Astrocyte (in vitro differentiated cells and primary cell): ENCODE data around the gene PRAMEF13. TPM values are rescaled to one million over a fixed set of nuclear protein-coding genes. Genes with fewer than 3 reads are reported as not detected.
"Not testable (repeated sequence)": the region's sequence is repeated elsewhere in the genome, so short reads cannot be mapped to it uniquely, and the experiment has no call there.

Experiments used
- DNase-seq: peaks from one replicate; pipeline ENCODE4 v3.0.0-alpha.2; 2010; ENCODE audit warnings: low read depth
- FAIRE-seq: peaks from 2 replicates; lab custom pipeline; 2011; peaks lifted over from hg19 to GRCh38; lab: Jason Lieb, UNC
- H2AFZ ChIP-seq: 2 replicates; pipeline ENCODE4 v1.6.0; 2012; ENCODE audit warnings: low read depth, low read length, inconsistent platforms
- H3K27ac ChIP-seq: 2 replicates; pipeline ENCODE4 v1.5.1; 2011; ENCODE audit warnings: low read depth, low read length, inconsistent platforms
- H3K27me3 ChIP-seq: 2 replicates; pipeline ENCODE4 v1.6.0; 2011; ENCODE audit warnings: low read length, inconsistent platforms; ENCODE audit not compliant: insufficient read depth
- H3K36me3 ChIP-seq: 2 replicates; pipeline ENCODE4 v1.5.1; 2011; ENCODE audit warnings: low read length, inconsistent platforms; ENCODE audit not compliant: insufficient read depth
- H3K4me1 ChIP-seq: 2 replicates; pipeline ENCODE4 v1.5.1; 2011; ENCODE audit warnings: low read length, inconsistent platforms; ENCODE audit not compliant: insufficient read depth
- H3K4me2 ChIP-seq: 2 replicates; pipeline ENCODE4 v1.6.0; 2012; ENCODE audit warnings: low read length, inconsistent platforms
- H3K4me3 ChIP-seq: 2 replicates; pipeline ENCODE4 v1.5.1; 2011; ENCODE audit warnings: low read depth, mild to moderate bottlenecking, low read length, inconsistent platforms; ENCODE audit not compliant: insufficient read depth
- H3K79me2 ChIP-seq: 2 replicates; pipeline ENCODE4 v1.6.0; 2012; ENCODE audit warnings: mild to moderate bottlenecking, low read length, inconsistent platforms; ENCODE audit not compliant: insufficient read depth
- H3K9ac ChIP-seq: 2 replicates; pipeline ENCODE4 v1.6.0; 2012; ENCODE audit warnings: mild to moderate bottlenecking, low read length, inconsistent platforms
- H3K9me3 ChIP-seq: 2 replicates; pipeline ENCODE4 v1.5.1; 2012; ENCODE audit warnings: low read depth, mild to moderate bottlenecking, low read length, inconsistent platforms; ENCODE audit not compliant: insufficient read depth
- H4K20me1 ChIP-seq: 2 replicates; pipeline ENCODE4 v1.6.0; 2012; ENCODE audit warnings: low read length, inconsistent platforms; ENCODE audit not compliant: insufficient read depth
- H3K27ac Mint-ChIP-seq: one replicate; pipeline ENCODE4 v1.8.0; 2021; ENCODE audit warnings: mild to moderate bottlenecking, mixed read lengths; ENCODE audit not compliant: unreplicated experiment
- H3K27me3 Mint-ChIP-seq: one replicate; pipeline ENCODE4 v1.8.0; 2021; ENCODE audit warnings: low read depth, mixed read lengths; ENCODE audit not compliant: unreplicated experiment
- H3K36me3 Mint-ChIP-seq: one replicate; pipeline ENCODE4 v1.8.0; 2021; ENCODE audit warnings: low read depth, mixed read lengths; ENCODE audit not compliant: unreplicated experiment
- H3K4me1 Mint-ChIP-seq: one replicate; pipeline ENCODE4 v1.8.0; 2021; ENCODE audit warnings: low read depth, mixed read lengths; ENCODE audit not compliant: unreplicated experiment
- H3K4me3 Mint-ChIP-seq: one replicate; pipeline ENCODE4 v1.8.0; 2021; ENCODE audit warnings: mild to moderate bottlenecking, moderate library complexity, mixed read lengths; ENCODE audit not compliant: unreplicated experiment
- H3K9me3 Mint-ChIP-seq: one replicate; pipeline ENCODE4 v1.8.0; 2021; ENCODE audit warnings: mild to moderate bottlenecking, mixed read lengths; ENCODE audit not compliant: unreplicated experiment
- total RNA-seq: library from RNA; stranded (reverse); gene quantifications from 2 replicates; pipeline ENCODE4 v1.2.1, GENCODE V29; 2021

PRAMEF13 gene
- total RNA-seq, 1 donor from 2014 or later, result not detected

GRCh38 chr1:13171548-13171947 lies 29.7 kb downstream of the PRAMEF13 start, which contains the start of gene PRAMEF9:
Gene PRAMEF9, plus strand, starts transcription at chr1:13171848. Its CDS starts 3,433 bp downstream, at chr1:13175281.
- not testable (repeated sequence) for DNase-seq, H3K4me1 ChIP-seq, H3K9ac ChIP-seq, H3K9me3 ChIP-seq, H3K4me2 ChIP-seq, H3K27me3 ChIP-seq, H3K36me3 Mint-ChIP-seq, H3K9me3 Mint-ChIP-seq, H3K27ac Mint-ChIP-seq, H3K27me3 Mint-ChIP-seq, H3K27ac ChIP-seq, H3K4me3 Mint-ChIP-seq, H3K4me1 Mint-ChIP-seq, H3K79me2 ChIP-seq, H2AFZ ChIP-seq, FAIRE-seq, H3K36me3 ChIP-seq, H4K20me1 ChIP-seq, H3K4me3 ChIP-seq

DNA sequence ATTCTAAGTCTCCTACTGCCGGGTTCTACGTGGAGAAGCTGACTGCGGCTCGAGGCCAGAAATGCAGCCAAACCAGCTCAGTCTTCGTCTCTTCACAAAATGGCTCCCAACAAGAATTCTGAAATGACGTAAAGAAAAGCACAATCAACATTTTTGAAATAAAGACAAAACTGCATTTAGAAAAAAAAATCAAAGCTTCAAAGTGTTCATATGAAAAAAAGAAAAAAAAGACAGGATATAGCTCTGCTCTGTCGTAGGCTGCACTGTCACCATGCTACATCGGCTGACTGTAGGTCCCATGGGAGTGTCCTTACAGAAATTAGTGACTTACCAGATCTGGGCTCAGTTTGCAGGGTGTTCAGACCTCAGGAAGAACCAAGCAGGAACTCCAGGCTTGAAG lies 35.7 kb downstream of the PRAMEF13 start, which contains the start of gene HNRNPCL4:
Gene HNRNPCL4 (minus strand): TSS at position 101 of the 400 bp plus-strand sequence. CDS start 164 bp downstream, outside the sequence.
- not testable (repeated sequence) for H3K9ac ChIP-seq, H3K4me2 ChIP-seq, H4K20me1 ChIP-seq, H3K27ac ChIP-seq, H3K27ac Mint-ChIP-seq, H3K27me3 Mint-ChIP-seq, H3K36me3 ChIP-seq, H3K9me3 Mint-ChIP-seq, H3K36me3 Mint-ChIP-seq, DNase-seq, H3K4me3 Mint-ChIP-seq, H3K4me3 ChIP-seq, H2AFZ ChIP-seq, H3K4me1 Mint-ChIP-seq, H3K4me1 ChIP-seq, FAIRE-seq, H3K27me3 ChIP-seq, H3K9me3 ChIP-seq, H3K79me2 ChIP-seq

- H3K9me3 Mint-ChIP-seq, H3K9me3 ChIP-seq, H3K4me2 ChIP-seq, H3K9ac ChIP-seq, H3K27ac Mint-ChIP-seq, H3K36me3 ChIP-seq, H2AFZ ChIP-seq, FAIRE-seq, H3K4me1 ChIP-seq, H3K27ac ChIP-seq, H4K20me1 ChIP-seq, H3K27me3 Mint-ChIP-seq, DNase-seq, H3K36me3 Mint-ChIP-seq, H3K4me1 Mint-ChIP-seq, H3K27me3 ChIP-seq, H3K4me3 ChIP-seq, H3K4me3 Mint-ChIP-seq, H3K79me2 ChIP-seq: not testable (repeated sequence)
Observed at GRCh38 chr1:13155909-13156308, 45.3 kb downstream of the PRAMEF13 start, which contains the start of gene PRAMEF26. Gene PRAMEF26, minus strand, starts transcription at chr1:13156009. Its CDS starts 2,914 bp downstream, at chr1:13153095.

Other genes starting within 250 kb of the PRAMEF13 start
- gene PRAMEF27, start 144.8 kb downstream of the PRAMEF13 start, total RNA-seq, result not detected in 2 replicates
- gene HNRNPCL3, start 140.6 kb downstream of the PRAMEF13 start, total RNA-seq, result not detected in 2 replicates
- gene PRAMEF25, start 130.6 kb downstream of the PRAMEF13 start, total RNA-seq, result 0.14 TPM in 1 of 2 replicates, not detected in the other
- gene HNRNPCL2, start 84.6 kb downstream of the PRAMEF13 start, total RNA-seq, result not detected in 2 replicates
- not detected in 2 replicates for gene PRAMEF26, start 45.4 kb downstream of the PRAMEF13 start, total RNA-seq
- not detected in 2 replicates for gene HNRNPCL4, start 35.8 kb downstream of the PRAMEF13 start, total RNA-seq
- gene PRAMEF9, start 29.6 kb downstream of the PRAMEF13 start, total RNA-seq, result not detected in 2 replicates
- gene PRAMEF18, start 24.7 kb upstream of the PRAMEF13 start, total RNA-seq, result not detected in 2 replicates
- not detected in 2 replicates for gene PRAMEF5, start 52.8 kb upstream of the PRAMEF13 start, total RNA-seq
- gene PRAMEF8, start 83.7 kb upstream of the PRAMEF13 start, total RNA-seq, result 0.20 TPM in 1 of 2 replicates, not detected in the other
- gene PRAMEF33, start 102.1 kb upstream of the PRAMEF13 start, total RNA-seq, result not detected in 2 replicates
- gene PRAMEF15, start 114.2 kb upstream of the PRAMEF13 start, total RNA-seq, result not detected in 2 replicates
- 0.20 TPM in 1 of 2 replicates, not detected in the other for gene PRAMEF14, start 145.7 kb upstream of the PRAMEF13 start, total RNA-seq
- gene PRAMEF19, start 170.5 kb upstream of the PRAMEF13 start, total RNA-seq, result not detected in 2 replicates
- gene PRAMEF17, start 188.2 kb upstream of the PRAMEF13 start, total RNA-seq, result not detected in 2 replicates
- gene PRAMEF20, start 209.0 kb upstream of the PRAMEF13 start, total RNA-seq, result not detected in 2 replicates